Measurements from ENCODE around the gene RECK.

DNA sequence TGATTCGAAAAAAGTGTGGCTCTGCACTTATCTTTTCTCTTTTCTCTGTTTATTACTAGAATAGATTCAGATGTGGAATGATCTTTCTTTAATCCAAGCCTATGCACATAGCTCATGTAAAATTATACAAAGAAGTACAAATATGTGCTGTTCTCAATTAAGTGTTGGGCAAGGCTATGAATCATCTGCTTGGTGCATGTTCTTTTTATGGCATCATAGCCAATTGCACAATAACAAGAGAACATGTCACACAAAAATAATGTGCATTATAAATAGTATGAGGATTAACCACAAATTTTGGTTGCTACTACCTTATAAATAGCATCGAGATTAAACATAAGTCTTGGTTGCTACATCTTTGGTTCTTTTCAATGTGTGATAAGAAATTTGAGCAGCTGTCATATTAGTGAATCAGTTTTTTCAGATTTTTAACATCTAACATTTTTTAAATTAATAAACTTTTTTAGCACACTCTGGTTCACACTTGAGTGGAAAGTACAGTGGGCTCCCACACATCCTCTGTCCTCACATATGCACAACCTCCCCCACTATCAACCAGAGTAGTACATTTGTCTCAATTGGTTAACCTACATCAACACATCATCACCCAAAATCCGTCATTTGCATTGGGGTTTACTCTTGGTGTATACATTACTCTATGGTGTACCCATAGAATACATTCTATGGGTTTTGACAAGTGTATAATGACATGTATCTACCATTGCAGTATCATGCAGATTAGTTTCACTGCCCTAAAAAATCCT lies 6.8 kb upstream of the RECK start:
- TF ChIP-seq EZH2 (IDR thresholded peaks at IDR 0.05; ENCODE audit: insufficient read depth, poor library complexity, severe bottlenecking) (no peak), EZH2phosphoT487 (IDR thresholded peaks at IDR 0.05; ENCODE audit: insufficient read depth, low read depth) (peak; percentile 74; the same call in 1 of the 2 replicates)
